Colonic mucosa (tissue), 4 donors: ENCODE data around the gene ATP6V0E2. TPM values are rescaled to one million over a fixed set of nuclear protein-coding genes. Genes with fewer than 3 reads are reported as not detected.

ENCODE experiments used
- DNase-seq: peaks from one replicate; pipeline ENCODE4 v3.0.0-alpha.2; 2020
- H3K27ac ChIP-seq: fragments of 200-600 bp; one replicate; pipeline ENCODE4 v1.8.0; 2021
- H3K27me3 ChIP-seq: fragments of 200-600 bp; one replicate; pipeline ENCODE4 v1.8.0; 2021
- H3K36me3 ChIP-seq: fragments of 200-600 bp; one replicate; pipeline ENCODE4 v1.8.0; 2021
- H3K4me1 ChIP-seq: fragments of 200-600 bp; one replicate; pipeline ENCODE4 v1.8.0; 2021; ENCODE audit warnings: mild to moderate bottlenecking
- H3K4me3 ChIP-seq: fragments of 200-600 bp; one replicate; pipeline ENCODE4 v1.8.0; 2021
- H3K9ac ChIP-seq, 2 donors: one replicate each; pipeline ENCODE4 v1.7.0; 2013; ENCODE audit warnings: control low read depth in 2 of 2, low read depth in 2 of 2, low read length in 2 of 2
- H3K9me3 ChIP-seq: fragments of 200-600 bp; one replicate; pipeline ENCODE4 v1.8.0; 2021
- intact Hi-C: fragments of 100-400 bp; cut with DNase I; formaldehyde crosslinking; loops from one replicate; pipeline ENCODE4 v1.14.1; 2022
- total RNA-seq, 2 donors: library from RNA; stranded (reverse); fragmentation: NEBNext Ultra II Directional in 1 of 2; extraction: Animal tissue kit (Norgen Biotek cat#: 25700) in 1 of 2; gene quantifications; one replicate each; pipeline ENCODE4 v1.2.1, GENCODE V29; 2021
- TF ChIP-seq, protein P1 (sequence below): fragments of 200-600 bp; IDR thresholded peaks from one replicate; pipeline ENCODE4 v1.8.0; 2022; ENCODE audit warnings: antibody characterized with exemption, mild to moderate bottlenecking
- donor health status: healthy.
- donor health status: DM: no; HTN: no; CAD: no.
- donor health status: DM: no; HTN: no; CAD: no.

Gene ATP6V0E2
- total RNA-seq, 2 donors from 2014 or later, result 12.5 to 22.7 TPM

- H3K27ac ChIP-seq, result no peak overlapping the region
- no peaks in the 10 kb centered on the region for H3K36me3 ChIP-seq
- H3K9me3 ChIP-seq, result no peaks in the 10 kb centered on the region
- no peak overlapping the region for H3K4me3 ChIP-seq
- intact Hi-C loops, result no loop called here
- H3K9ac ChIP-seq, result peak overlapping the region in 1 of 2 donors; percentile 20
- no peak for DNase-seq
- H3K4me1 ChIP-seq, result no peaks in the 10 kb centered on the region
- TF ChIP-seq, protein P1, sequence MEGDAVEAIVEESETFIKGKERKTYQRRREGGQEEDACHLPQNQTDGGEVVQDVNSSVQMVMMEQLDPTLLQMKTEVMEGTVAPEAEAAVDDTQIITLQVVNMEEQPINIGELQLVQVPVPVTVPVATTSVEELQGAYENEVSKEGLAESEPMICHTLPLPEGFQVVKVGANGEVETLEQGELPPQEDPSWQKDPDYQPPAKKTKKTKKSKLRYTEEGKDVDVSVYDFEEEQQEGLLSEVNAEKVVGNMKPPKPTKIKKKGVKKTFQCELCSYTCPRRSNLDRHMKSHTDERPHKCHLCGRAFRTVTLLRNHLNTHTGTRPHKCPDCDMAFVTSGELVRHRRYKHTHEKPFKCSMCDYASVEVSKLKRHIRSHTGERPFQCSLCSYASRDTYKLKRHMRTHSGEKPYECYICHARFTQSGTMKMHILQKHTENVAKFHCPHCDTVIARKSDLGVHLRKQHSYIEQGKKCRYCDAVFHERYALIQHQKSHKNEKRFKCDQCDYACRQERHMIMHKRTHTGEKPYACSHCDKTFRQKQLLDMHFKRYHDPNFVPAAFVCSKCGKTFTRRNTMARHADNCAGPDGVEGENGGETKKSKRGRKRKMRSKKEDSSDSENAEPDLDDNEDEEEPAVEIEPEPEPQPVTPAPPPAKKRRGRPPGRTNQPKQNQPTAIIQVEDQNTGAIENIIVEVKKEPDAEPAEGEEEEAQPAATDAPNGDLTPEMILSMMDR, result no peak
- H3K27me3 ChIP-seq, result no peaks in the 10 kb centered on the region
Measured at GRCh38 chr7:149855361-149856305, 18.1 kb upstream of the ATP6V0E2 start.

- TF ChIP-seq, protein P1, result no peak
- intact Hi-C loops, result no loop called here
Measured at GRCh38 chr7:149856583-149856982, 17.2 kb upstream of the ATP6V0E2 start.

GRCh38 chr7:149859369-149859768 lies 14.4 kb upstream of the ATP6V0E2 start:
- H3K27me3 ChIP-seq, result no peaks in the 10 kb centered on the region
- intact Hi-C loops, result no loop called here
- DNase-seq, result no peak
- no peak overlapping the region for H3K9ac ChIP-seq
- TF ChIP-seq, protein P1, result no peak
- H3K27ac ChIP-seq, result no peak overlapping the region
- no peaks in the 10 kb centered on the region for H3K4me1 ChIP-seq
- H3K9me3 ChIP-seq, result no peaks in the 10 kb centered on the region
- H3K4me3 ChIP-seq, result no peak overlapping the region
- H3K36me3 ChIP-seq, result no peaks in the 10 kb centered on the region

More at GRCh38 chr7:149856583-149856982, 17.2 kb upstream of the ATP6V0E2 start:
- no peaks in the 10 kb centered on the region for H3K4me1 ChIP-seq
- no peaks in the 10 kb centered on the region for H3K9me3 ChIP-seq
- no peak for DNase-seq
- H3K4me3 ChIP-seq, result no peak overlapping the region
- no peaks in the 10 kb centered on the region for H3K27me3 ChIP-seq
- no peaks in the 10 kb centered on the region for H3K36me3 ChIP-seq
- no peak overlapping the region for H3K9ac ChIP-seq
- no peak overlapping the region for H3K27ac ChIP-seq

DNA sequence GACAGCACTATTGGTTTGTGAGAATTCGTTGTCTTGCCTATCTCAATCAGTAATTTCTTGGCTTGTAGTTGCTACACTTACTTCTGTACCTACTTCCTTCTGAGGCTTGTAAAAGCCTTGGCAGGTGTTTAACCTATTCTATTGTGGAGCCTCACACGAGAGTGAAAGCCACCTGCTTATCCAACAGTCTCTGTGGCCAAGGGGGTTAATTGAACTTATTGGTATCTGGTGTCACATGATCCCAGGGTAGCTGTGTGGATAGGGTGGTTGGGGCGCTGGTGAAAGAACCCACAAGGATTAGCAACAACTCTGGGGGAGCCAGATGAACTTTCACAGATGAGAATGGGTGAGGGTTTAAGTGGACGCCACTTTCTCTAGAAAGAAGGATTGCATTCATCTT lies 13.9 kb upstream of the ATP6V0E2 start:
- Histone ChIP-seq H3K4me3 (no peak overlapping the region), H3K9ac (no peak overlapping the region), H3K4me1 (no peaks in the 10 kb centered on the region), H3K9me3 (no peaks in the 10 kb centered on the region), H3K27ac (no peak overlapping the region), H3K36me3 (no peaks in the 10 kb centered on the region), H3K27me3 (no peaks in the 10 kb centered on the region)
- intact Hi-C loops, result no loop called here
- TF ChIP-seq, protein P1, result no peak
- DNase-seq, result no peak

DNA sequence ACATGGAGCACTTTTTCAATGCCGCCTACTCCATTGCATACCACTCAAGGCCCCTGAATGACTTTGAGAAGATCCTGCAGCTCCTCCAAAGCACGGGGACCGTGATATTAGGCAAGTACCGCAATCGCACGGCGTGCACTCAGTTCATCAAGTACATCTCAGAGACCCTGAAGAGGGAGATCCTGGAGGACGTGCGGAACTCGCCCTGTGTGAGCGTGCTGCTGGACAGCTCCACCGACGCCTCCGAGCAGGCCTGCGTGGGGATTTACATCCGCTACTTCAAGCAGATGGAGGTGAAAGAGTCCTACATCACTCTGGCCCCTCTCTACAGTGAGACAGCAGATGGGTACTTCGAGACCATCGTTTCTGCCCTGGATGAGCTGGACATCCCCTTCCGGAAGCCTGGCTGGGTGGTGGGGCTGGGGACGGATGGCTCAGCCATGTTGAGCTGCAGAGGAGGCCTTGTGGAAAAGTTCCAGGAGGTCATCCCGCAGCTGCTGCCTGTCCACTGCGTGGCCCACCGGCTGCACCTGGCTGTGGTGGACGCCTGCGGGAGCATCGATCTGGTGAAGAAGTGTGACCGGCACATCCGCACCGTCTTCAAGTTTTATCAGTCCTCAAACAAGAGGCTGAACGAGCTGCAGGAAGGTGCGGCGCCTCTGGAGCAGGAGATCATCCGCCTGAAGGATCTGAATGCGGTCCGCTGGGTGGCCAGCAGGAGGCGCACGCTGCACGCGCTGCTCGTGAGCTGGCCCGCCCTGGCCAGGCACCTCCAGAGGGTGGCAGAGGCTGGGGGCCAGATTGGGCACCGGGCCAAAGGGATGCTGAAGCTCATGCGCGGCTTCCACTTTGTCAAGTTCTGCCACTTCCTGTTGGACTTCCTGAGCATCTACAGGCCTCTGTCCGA lies 12.7 kb upstream of the ATP6V0E2 start:
- DNase-seq, result no peak
- no peak overlapping the region for H3K4me3 ChIP-seq
- no peaks in the 10 kb centered on the region for H3K27me3 ChIP-seq
- no peak overlapping the region for H3K9ac ChIP-seq
- H3K4me1 ChIP-seq, result no peaks in the 10 kb centered on the region
- H3K9me3 ChIP-seq, result no peaks in the 10 kb centered on the region
- TF ChIP-seq, protein P1, result no peak
- intact Hi-C loops, result no loop called here
- no peaks in the 10 kb centered on the region for H3K36me3 ChIP-seq
- no peak overlapping the region for H3K27ac ChIP-seq
